Measurements from ENCODE around the gene ASXL2. TPM values are rescaled to one million over a fixed set of nuclear protein-coding genes. Genes with fewer than 3 reads are reported as not detected.
"Not testable (repeated sequence)": the region's sequence is repeated elsewhere in the genome, so short reads cannot be mapped to it uniquely, and the experiment has no call there.

ASXL2 gene
- total RNA-seq, 1 donor from 2014 or later: 19.9 TPM

DNA sequence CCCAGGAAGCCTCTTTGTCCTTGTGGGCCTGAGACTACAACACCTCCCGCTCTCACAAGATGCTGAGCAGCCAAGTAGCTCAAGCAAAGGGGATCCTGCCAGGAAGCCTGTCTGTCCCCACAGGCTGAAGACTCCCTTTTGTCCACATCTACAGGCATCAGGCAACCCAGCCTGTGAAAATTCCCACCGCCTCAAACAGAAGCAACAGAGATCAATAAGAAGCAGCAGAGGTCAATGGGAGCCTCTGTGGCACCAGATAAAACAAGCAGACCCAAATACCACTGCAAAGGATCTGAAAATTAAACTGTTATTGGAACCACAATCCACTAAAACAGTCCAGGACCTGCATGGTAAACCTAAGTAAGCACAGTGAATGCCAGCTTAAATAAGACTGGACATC is 48.5 kb downstream of the ASXL2 start:
- Mint-ChIP-seq H3K9me3 (ENCODE audit: unreplicated experiment) (no peaks in the 10 kb centered on the region), H3K27ac (ENCODE audit: unreplicated experiment) (no peak overlapping the region), H3K4me1 (ENCODE audit: low read depth, unreplicated experiment) (peaks cover 1% of the 10 kb centered on the region), H3K27me3 (ENCODE audit: unreplicated experiment) (peaks cover 1% of the 10 kb centered on the region), H3K4me3 (ENCODE audit: unreplicated experiment) (no peak overlapping the region), H3K36me3 (ENCODE audit: unreplicated experiment) (peaks cover 17% of the 10 kb centered on the region)
- TF ChIP-seq, protein P1, sequence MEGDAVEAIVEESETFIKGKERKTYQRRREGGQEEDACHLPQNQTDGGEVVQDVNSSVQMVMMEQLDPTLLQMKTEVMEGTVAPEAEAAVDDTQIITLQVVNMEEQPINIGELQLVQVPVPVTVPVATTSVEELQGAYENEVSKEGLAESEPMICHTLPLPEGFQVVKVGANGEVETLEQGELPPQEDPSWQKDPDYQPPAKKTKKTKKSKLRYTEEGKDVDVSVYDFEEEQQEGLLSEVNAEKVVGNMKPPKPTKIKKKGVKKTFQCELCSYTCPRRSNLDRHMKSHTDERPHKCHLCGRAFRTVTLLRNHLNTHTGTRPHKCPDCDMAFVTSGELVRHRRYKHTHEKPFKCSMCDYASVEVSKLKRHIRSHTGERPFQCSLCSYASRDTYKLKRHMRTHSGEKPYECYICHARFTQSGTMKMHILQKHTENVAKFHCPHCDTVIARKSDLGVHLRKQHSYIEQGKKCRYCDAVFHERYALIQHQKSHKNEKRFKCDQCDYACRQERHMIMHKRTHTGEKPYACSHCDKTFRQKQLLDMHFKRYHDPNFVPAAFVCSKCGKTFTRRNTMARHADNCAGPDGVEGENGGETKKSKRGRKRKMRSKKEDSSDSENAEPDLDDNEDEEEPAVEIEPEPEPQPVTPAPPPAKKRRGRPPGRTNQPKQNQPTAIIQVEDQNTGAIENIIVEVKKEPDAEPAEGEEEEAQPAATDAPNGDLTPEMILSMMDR (IDR thresholded peaks at IDR 0.05; ENCODE audit: partially characterized antibody, unreplicated experiment): no peak
- no peak for DNase-seq

DNA sequence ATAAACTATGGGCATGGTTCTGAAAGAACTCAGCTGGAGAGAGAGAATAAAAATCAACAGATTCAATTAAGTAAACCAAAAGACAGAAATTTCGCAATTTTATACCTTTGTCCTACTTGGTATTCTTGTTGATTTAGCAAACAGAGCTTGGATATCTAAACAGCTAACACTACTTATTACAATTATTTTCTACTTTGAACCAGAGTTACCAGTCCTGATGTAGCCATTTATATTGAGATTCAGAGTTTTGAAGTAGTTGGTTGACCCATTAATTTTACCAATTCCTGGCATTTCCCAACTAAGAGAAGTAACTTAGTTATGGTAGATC is 48.9 kb downstream of the ASXL2 start:
- Mint-ChIP-seq H3K36me3 (ENCODE audit: unreplicated experiment) (peaks cover 17% of the 10 kb centered on the region), H3K4me1 (ENCODE audit: low read depth, unreplicated experiment) (peaks cover 1% of the 10 kb centered on the region), H3K4me3 (ENCODE audit: unreplicated experiment) (no peak overlapping the region), H3K27ac (ENCODE audit: unreplicated experiment) (no peak overlapping the region), H3K27me3 (ENCODE audit: unreplicated experiment) (peaks cover 1% of the 10 kb centered on the region), H3K9me3 (ENCODE audit: unreplicated experiment) (no peaks in the 10 kb centered on the region)
- DNase-seq: no peak
- TF ChIP-seq, protein P1 (IDR thresholded peaks at IDR 0.05; ENCODE audit: partially characterized antibody, unreplicated experiment): no peak

DNA sequence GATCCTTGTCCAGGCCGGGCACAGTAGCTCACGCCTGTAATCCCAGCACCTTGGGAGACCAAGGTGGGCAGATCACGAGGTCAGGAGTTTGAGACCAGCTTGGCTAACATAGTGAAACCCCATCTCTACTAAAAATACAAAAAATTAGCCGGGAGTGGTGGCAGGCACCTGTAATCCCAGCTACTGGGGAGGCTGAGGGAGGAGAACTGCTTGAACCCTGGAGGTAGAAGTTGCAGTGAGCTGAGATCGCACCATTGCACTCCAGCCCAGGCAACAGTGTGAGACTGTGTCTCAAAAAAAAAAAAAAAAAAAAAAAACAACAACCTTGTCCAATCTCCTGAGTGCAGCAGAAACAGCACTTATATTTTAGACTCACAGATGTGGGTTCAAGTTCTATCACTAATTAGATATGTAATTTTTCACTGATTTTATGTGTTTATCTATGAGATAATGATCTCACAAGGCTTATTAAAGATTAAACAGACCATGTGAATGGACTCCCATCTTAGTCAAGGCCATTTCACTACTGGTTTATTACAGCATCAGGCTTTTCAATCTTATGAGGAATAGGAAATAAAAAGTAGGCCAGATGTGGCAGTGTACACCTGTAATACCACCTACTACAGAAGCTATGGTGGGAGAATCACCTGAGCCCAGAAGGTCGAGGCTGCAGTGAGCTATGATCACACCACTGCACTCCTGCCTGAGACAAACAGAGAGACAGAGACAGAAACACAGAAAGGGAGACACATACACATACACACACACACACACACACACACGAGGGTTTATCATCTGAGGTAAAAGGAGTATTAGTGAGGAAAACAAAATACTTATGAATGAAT is 49.5 kb downstream of the ASXL2 start:
- not testable (repeated sequence) for H3K4me1 Mint-ChIP-seq (ENCODE audit: low read depth, unreplicated experiment); H3K27ac Mint-ChIP-seq (ENCODE audit: unreplicated experiment); H3K27me3 Mint-ChIP-seq (ENCODE audit: unreplicated experiment); H3K4me3 Mint-ChIP-seq (ENCODE audit: unreplicated experiment); H3K9me3 Mint-ChIP-seq (ENCODE audit: unreplicated experiment); DNase-seq
- peaks cover 17% of the 10 kb centered on the region for H3K36me3 Mint-ChIP-seq (ENCODE audit: unreplicated experiment)

DNA sequence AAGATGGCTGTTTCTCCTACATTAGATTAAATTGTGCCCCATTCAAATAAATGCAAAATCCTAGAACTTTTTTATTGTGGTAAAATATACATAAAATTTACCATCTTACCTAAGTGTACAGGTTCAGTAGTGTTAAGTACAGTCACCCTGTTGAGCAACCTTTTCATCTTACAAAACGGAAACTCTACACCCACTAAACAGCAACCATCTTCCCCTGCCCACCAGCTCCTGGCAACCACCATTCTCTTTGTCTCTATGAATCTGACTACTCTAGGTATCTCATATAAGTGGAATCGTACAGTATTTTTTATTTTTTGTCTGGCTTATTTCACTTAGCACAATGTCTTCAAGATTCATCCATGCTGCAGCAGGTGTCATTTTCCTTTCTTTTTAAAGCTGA is 53.0 kb downstream of the ASXL2 start:
- TF ChIP-seq, protein P1 (IDR thresholded peaks at IDR 0.05; ENCODE audit: partially characterized antibody, unreplicated experiment): no peak
- no peak for DNase-seq
- Mint-ChIP-seq H3K9me3 (ENCODE audit: unreplicated experiment) (no peaks in the 10 kb centered on the region), H3K36me3 (ENCODE audit: unreplicated experiment) (no peaks in the 10 kb centered on the region), H3K27ac (ENCODE audit: unreplicated experiment) (no peak overlapping the region), H3K4me1 (ENCODE audit: low read depth, unreplicated experiment) (peaks cover 4% of the 10 kb centered on the region), H3K27me3 (ENCODE audit: unreplicated experiment) (no peaks in the 10 kb centered on the region), H3K4me3 (ENCODE audit: unreplicated experiment) (no peak overlapping the region)

DNA sequence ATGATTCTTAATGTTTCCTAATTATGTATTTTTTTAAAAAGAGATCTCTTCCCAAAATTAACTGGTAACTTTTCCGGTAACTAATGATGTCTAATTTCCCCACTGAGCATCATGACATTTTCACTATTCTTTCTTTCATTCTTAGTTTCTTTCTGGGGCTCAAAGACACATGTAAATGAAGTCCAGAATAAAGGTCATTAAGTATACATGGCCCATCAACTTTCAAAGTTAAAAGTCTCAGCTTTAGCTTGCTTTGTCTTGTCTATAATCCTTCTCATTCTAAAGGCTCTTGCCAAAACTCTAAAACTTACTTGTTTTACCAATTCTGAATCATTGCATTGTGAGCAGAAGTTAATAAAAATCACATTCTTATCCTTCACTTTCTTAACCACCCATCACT is 53.6 kb downstream of the ASXL2 start:
- TF ChIP-seq, protein P1 (IDR thresholded peaks at IDR 0.05; ENCODE audit: partially characterized antibody, unreplicated experiment): no peak
- Mint-ChIP-seq H3K4me3 (ENCODE audit: unreplicated experiment) (no peak overlapping the region), H3K27me3 (ENCODE audit: unreplicated experiment) (no peaks in the 10 kb centered on the region), H3K4me1 (ENCODE audit: low read depth, unreplicated experiment) (peaks cover 3% of the 10 kb centered on the region), H3K27ac (ENCODE audit: unreplicated experiment) (no peak overlapping the region), H3K36me3 (ENCODE audit: unreplicated experiment) (no peaks in the 10 kb centered on the region), H3K9me3 (ENCODE audit: unreplicated experiment) (no peaks in the 10 kb centered on the region)
- DNase-seq: no peak

Data from glutamatergic neuron (in vitro differentiated cells).